Measurements from ENCODE around the gene UBALD1. TPM values are rescaled to one million over a fixed set of nuclear protein-coding genes. Genes with fewer than 3 reads are reported as not detected.

The UBALD1 gene
- total and polyA plus RNA-seq, 2 donors (not counting 1 experiment from before 2014, with no cell fraction given): 2.2 to 3.6 TPM

DNA sequence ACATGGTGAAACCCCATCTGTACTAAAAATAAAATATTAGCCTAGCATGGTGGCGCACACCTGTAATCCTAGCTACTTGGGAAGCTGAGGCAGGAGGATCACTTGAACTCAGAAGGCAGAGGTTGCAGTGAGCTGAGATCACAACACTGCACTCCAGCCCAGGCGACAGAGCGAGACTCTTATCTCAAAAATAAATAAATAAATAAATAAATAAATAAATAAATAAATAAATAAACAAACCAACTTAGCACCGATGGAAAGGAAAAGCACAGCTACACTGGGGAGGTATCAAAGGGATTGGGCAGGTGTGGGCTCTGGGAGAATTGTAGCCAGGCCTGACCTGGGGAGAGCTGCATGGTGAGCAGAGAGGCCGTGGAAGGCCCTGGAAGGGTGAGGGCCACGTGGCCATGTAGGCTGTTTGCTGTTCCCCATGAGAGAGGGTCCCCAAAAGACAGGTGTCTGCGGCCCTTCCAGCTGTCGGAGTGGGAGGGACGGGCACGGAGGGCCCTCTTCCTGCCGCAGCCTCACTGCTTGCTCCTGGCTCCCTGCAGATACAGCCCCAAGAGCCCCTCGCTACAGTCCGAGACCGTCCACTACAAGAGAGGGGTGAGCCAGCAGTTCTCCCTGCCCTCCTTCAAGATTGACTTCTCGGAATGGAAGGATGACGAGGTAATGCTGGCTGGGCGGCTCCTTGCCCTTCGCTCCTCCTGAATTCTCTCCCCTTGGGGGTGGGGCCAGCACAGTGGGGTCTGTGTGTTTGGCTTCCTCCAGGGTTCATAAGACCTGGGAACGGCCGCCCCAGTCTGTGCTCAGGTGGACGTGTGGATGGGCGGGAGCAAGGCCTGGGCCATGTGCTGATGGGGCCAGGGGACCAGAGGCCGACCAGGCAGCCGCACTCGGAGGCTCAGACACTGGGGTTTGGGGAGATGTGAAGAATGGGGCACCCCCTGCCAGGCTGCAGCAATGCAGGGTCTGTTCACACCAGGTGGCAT, 42.3 kb upstream of the UBALD1 start:
- Histone ChIP-seq H4K20me1 (ENCODE audit: control insufficient read depth, extremely low read depth, insufficient read depth, low read length) (no peaks in the 10 kb centered on the region), H3K36me3 (ENCODE audit: control insufficient read depth, insufficient read depth, low read length) (peaks cover 16% of the 10 kb centered on the region), H3K4me2 (ENCODE audit: extremely low read depth, insufficient read depth, low read length) (no peak overlapping the region), H3K9ac (ENCODE audit: insufficient read depth, low read length) (no peak overlapping the region), H3K9me3 (ENCODE audit: control insufficient read depth, insufficient read depth, low read depth, low read length) (no peaks in the 10 kb centered on the region), H3K27ac (ENCODE audit: insufficient read depth, low read length) (no peak overlapping the region), H2AFZ (ENCODE audit: low read length) (no peak overlapping the region), H3K4me1 (ENCODE audit: control insufficient read depth, extremely low read depth, insufficient read depth, low read length) (peaks cover 5% of the 10 kb centered on the region), H3K4me3 (replicated peaks in 1 of 4; ENCODE audit: control extremely low read depth in 1 of 4, insufficient read depth in 1 of 4, low read depth in 3 of 4, low read length in 4 of 4) (no peak overlapping the region), H3K27me3 (ENCODE audit: control insufficient read depth, insufficient read depth, low read length) (no peaks in the 10 kb centered on the region), H3K79me2 (ENCODE audit: control insufficient read depth, insufficient read depth, low read length) (no peaks in the 10 kb centered on the region)
- no peak for TF ChIP-seq CTCF (conservative IDR thresholded peaks at IDR 0.05 in 1 of 2, IDR thresholded peaks at IDR 0.05 in 1 of 2; ENCODE audit: low read depth in 1 of 2, low read length in 2 of 2)
- no peak for TF ChIP-seq EZH2 (IDR thresholded peaks at IDR 0.05; ENCODE audit: low read length, missing control alignments)
- no peak for DNase-seq (ENCODE audit: low read depth in 2 of 2)

DNA sequence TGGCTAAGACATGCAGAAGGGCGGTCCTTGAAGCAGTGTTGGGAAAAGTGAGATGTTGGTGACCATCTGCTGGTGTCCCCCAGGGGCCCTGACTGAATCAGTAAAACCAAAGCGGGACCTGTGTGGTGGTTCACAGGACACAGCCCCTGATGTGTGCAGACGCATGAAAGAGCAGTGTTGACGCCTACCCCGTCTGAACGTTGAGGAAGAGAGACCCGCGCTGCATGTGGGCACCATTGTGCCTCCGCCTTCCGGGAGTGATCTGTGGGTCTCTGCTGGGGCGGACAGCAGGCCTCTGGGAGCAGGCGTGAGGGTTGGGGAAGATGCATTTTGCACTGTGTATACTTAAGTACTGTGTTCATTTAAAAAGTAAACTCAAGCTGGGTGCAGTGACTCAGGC, 41.5 kb upstream of the UBALD1 start:
- no peaks in the 10 kb centered on the region for H4K20me1 ChIP-seq (ENCODE audit: control insufficient read depth, extremely low read depth, insufficient read depth, low read length)
- no peak for DNase-seq (ENCODE audit: low read depth in 2 of 2)
- no peak overlapping the region for H3K9ac ChIP-seq (ENCODE audit: insufficient read depth, low read length)
- peaks cover 5% of the 10 kb centered on the region for H3K4me1 ChIP-seq (ENCODE audit: control insufficient read depth, extremely low read depth, insufficient read depth, low read length)
- no peak overlapping the region for H2AFZ ChIP-seq (ENCODE audit: low read length)
- no peaks in the 10 kb centered on the region for H3K79me2 ChIP-seq (ENCODE audit: control insufficient read depth, insufficient read depth, low read length)
- peaks cover 19% of the 10 kb centered on the region for H3K36me3 ChIP-seq (ENCODE audit: control insufficient read depth, insufficient read depth, low read length)
- no peak for TF ChIP-seq CTCF (conservative IDR thresholded peaks at IDR 0.05 in 1 of 2, IDR thresholded peaks at IDR 0.05 in 1 of 2; ENCODE audit: low read depth in 1 of 2, low read length in 2 of 2)
- TF ChIP-seq EZH2 (IDR thresholded peaks at IDR 0.05; ENCODE audit: low read length, missing control alignments): no peak
- H3K4me2 ChIP-seq (ENCODE audit: extremely low read depth, insufficient read depth, low read length): no peak overlapping the region
- H3K4me3 ChIP-seq (replicated peaks in 1 of 4; ENCODE audit: control extremely low read depth in 1 of 4, insufficient read depth in 1 of 4, low read depth in 3 of 4, low read length in 4 of 4): no peak overlapping the region
- H3K27ac ChIP-seq (ENCODE audit: insufficient read depth, low read length): no peak overlapping the region
- H3K9me3 ChIP-seq (ENCODE audit: control insufficient read depth, insufficient read depth, low read depth, low read length): no peaks in the 10 kb centered on the region
- no peaks in the 10 kb centered on the region for H3K27me3 ChIP-seq (ENCODE audit: control insufficient read depth, insufficient read depth, low read length)

DNA sequence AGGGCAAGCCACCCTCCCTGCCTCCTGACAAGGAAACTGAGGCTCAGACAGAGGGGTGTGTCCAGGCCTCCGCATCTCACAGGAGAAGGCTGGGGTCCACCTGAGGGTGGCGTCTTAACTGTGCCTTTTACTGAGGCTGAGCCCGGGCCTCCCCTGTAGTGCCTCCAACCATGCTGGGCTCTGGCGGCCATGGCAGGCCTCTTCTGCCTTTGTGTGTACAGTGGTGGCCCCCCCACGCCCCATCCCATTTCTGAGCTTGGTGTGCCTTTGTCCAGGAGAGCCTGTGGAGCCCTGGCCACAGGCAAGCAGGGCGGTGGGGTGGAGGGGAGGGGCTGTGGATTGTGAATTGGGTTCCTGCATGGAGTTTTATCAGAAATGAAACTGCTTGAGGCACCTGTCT, 41.1 kb upstream of the UBALD1 start:
- no peak overlapping the region for H2AFZ ChIP-seq (ENCODE audit: low read length)
- TF ChIP-seq CTCF (conservative IDR thresholded peaks at IDR 0.05 in 1 of 2, IDR thresholded peaks at IDR 0.05 in 1 of 2; ENCODE audit: low read depth in 1 of 2, low read length in 2 of 2) (no peak), EZH2 (IDR thresholded peaks at IDR 0.05; ENCODE audit: low read length, missing control alignments) (no peak)
- H3K36me3 ChIP-seq (ENCODE audit: control insufficient read depth, insufficient read depth, low read length): peaks cover 19% of the 10 kb centered on the region
- no peaks in the 10 kb centered on the region for H3K27me3 ChIP-seq (ENCODE audit: control insufficient read depth, insufficient read depth, low read length)
- no peaks in the 10 kb centered on the region for H4K20me1 ChIP-seq (ENCODE audit: control insufficient read depth, extremely low read depth, insufficient read depth, low read length)
- H3K9ac ChIP-seq (ENCODE audit: insufficient read depth, low read length): no peak overlapping the region
- no peaks in the 10 kb centered on the region for H3K79me2 ChIP-seq (ENCODE audit: control insufficient read depth, insufficient read depth, low read length)
- H3K4me3 ChIP-seq (replicated peaks in 1 of 4; ENCODE audit: control extremely low read depth in 1 of 4, insufficient read depth in 1 of 4, low read depth in 3 of 4, low read length in 4 of 4): no peak overlapping the region
- H3K27ac ChIP-seq (ENCODE audit: insufficient read depth, low read length): no peak overlapping the region
- no peak for DNase-seq (ENCODE audit: low read depth in 2 of 2)
- peaks cover 5% of the 10 kb centered on the region for H3K4me1 ChIP-seq (ENCODE audit: control insufficient read depth, extremely low read depth, insufficient read depth, low read length)
- no peak overlapping the region for H3K4me2 ChIP-seq (ENCODE audit: extremely low read depth, insufficient read depth, low read length)
- no peaks in the 10 kb centered on the region for H3K9me3 ChIP-seq (ENCODE audit: control insufficient read depth, insufficient read depth, low read depth, low read length)

All from fibroblast of lung (primary cell).